ENCODE data around the gene USP46.

DNA sequence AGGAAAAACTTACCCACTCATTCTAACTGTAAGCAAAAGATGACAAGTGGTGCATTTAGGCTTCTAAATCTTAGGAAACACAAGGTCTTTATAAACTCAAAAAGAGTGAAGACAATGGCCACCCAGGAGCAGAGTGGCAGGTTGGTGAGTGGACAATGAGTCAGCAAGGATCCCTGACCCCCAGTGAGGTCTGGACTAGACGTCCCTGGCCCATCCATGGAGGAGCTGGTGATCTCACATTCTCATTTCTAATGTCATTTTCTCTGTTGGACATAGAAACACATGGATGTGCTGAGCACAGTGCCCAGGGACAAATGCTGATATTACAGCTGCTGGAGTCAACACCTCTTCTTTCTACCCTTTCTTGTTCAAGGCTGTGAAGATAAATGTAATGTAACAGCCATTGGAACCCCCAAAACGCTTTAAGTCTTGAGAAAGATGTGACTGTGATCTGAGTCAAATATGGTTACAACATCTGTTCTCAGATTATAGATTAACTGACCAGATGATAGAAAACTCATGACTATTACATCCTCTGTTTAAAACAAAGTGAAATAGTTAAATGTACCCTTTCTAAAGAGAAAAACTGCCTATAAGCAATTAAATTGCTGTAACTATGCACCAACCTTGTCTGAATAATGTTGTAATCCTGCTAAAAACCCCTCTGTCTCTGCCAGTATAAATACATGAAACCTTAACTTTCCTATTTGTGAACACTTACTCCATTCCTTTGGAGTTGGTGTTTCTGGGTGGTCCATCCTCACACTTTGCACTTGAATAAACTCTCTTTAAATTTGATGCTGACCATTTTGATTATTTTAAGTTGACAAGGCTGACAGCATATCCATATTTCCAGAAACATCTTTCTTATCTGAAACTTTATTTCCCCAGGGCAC is 92.7 kb downstream of the USP46 start:
- TF ChIP-seq, protein P1, sequence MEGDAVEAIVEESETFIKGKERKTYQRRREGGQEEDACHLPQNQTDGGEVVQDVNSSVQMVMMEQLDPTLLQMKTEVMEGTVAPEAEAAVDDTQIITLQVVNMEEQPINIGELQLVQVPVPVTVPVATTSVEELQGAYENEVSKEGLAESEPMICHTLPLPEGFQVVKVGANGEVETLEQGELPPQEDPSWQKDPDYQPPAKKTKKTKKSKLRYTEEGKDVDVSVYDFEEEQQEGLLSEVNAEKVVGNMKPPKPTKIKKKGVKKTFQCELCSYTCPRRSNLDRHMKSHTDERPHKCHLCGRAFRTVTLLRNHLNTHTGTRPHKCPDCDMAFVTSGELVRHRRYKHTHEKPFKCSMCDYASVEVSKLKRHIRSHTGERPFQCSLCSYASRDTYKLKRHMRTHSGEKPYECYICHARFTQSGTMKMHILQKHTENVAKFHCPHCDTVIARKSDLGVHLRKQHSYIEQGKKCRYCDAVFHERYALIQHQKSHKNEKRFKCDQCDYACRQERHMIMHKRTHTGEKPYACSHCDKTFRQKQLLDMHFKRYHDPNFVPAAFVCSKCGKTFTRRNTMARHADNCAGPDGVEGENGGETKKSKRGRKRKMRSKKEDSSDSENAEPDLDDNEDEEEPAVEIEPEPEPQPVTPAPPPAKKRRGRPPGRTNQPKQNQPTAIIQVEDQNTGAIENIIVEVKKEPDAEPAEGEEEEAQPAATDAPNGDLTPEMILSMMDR (IDR thresholded peaks at IDR 0.05; ENCODE audit: insufficient read depth, low read length) = no peak
- TF ChIP-seq, protein P2, sequence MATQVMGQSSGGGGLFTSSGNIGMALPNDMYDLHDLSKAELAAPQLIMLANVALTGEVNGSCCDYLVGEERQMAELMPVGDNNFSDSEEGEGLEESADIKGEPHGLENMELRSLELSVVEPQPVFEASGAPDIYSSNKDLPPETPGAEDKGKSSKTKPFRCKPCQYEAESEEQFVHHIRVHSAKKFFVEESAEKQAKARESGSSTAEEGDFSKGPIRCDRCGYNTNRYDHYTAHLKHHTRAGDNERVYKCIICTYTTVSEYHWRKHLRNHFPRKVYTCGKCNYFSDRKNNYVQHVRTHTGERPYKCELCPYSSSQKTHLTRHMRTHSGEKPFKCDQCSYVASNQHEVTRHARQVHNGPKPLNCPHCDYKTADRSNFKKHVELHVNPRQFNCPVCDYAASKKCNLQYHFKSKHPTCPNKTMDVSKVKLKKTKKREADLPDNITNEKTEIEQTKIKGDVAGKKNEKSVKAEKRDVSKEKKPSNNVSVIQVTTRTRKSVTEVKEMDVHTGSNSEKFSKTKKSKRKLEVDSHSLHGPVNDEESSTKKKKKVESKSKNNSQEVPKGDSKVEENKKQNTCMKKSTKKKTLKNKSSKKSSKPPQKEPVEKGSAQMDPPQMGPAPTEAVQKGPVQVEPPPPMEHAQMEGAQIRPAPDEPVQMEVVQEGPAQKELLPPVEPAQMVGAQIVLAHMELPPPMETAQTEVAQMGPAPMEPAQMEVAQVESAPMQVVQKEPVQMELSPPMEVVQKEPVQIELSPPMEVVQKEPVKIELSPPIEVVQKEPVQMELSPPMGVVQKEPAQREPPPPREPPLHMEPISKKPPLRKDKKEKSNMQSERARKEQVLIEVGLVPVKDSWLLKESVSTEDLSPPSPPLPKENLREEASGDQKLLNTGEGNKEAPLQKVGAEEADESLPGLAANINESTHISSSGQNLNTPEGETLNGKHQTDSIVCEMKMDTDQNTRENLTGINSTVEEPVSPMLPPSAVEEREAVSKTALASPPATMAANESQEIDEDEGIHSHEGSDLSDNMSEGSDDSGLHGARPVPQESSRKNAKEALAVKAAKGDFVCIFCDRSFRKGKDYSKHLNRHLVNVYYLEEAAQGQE (IDR thresholded peaks at IDR 0.05; ENCODE audit: insufficient replicate concordance, low read depth) = no peak
- no peak for TF ChIP-seq POLR2AphosphoS5 (IDR thresholded peaks at IDR 0.05; ENCODE audit: low read depth)
- no peak for TF ChIP-seq GABPA (IDR thresholded peaks at IDR 0.05; ENCODE audit: low read depth)

All from HL-60 (cell line).